ENCODE results near the gene LUM. TPM values are rescaled to one million over a fixed set of nuclear protein-coding genes. Genes with fewer than 3 reads are reported as not detected.

The LUM gene, protein sequence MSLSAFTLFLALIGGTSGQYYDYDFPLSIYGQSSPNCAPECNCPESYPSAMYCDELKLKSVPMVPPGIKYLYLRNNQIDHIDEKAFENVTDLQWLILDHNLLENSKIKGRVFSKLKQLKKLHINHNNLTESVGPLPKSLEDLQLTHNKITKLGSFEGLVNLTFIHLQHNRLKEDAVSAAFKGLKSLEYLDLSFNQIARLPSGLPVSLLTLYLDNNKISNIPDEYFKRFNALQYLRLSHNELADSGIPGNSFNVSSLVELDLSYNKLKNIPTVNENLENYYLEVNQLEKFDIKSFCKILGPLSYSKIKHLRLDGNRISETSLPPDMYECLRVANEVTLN
- 1,782 and 2,030 TPM in 2 replicates for total RNA-seq
- polyA plus RNA-seq = 1,853 and 2,098 TPM in 2 replicates

DNA sequence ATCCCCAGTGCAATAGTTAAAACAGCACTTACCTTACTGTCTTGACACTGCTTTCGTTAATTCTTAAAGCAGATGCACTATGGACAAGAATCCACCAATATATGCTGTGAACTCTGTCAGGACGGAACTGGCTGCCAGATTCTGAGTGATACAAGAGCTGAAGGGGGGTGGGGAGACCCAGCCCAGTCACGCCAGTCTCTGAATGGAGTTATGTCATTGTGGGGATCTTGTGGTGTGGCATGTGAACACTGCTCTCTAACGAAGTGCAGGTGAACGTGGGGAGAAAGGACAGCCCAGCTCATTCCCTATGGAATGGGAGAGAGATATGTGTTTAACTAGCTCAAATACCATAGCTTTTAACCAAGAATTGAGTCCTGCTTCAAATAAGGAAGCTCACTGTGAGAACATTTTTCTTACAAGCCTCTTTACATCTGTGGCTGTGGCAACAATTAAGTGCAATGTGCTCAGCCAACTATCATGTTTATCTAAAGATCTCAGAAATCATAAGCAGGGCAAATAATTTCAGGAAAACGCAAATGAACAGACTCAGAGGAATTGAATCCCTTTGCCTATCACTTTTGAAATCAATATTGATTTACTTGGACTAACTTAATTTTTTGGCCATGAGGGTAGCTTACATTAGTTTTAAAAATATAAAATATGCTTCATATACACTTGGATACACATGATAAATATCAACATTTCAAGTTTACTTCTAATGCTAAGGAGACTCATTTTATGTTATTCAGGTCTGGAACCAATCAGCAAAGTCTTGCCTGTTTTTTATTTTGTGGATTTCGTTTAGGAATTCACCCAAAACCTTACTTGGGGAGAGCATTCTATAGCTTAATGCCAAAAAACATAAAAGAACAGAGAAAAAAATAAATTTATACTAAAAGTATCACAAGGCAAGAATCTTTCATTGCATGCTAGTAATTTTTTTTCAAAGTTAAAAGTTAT is at the start of gene LUM:
Gene LUM (minus strand): TSS at position 129 of the 960 bp plus-strand sequence. CDS start 2,515 bp downstream, outside the sequence.
- H3K36me3 ChIP-seq (replicated peaks; ENCODE audit: insufficient read depth, low read depth) = no peaks in the 10 kb centered on the region
- peaks cover 24% of the 10 kb centered on the region for H3K79me2 ChIP-seq
- no peaks in the 10 kb centered on the region for H3K9me2 ChIP-seq (replicated peaks; ENCODE audit: insufficient read depth)
- peak within 1 kb of the TSS; percentile 36 for H3K4me3 ChIP-seq
- H2AFZ ChIP-seq = peak within 1 kb of the TSS; percentile 11
- peak within 1 kb of the TSS; percentile 85 for H3K27ac ChIP-seq
- DNase-seq (ENCODE audit: low spot score) = peak; percentile 71
- peaks cover 8% of the 10 kb centered on the region for H3K4me1 ChIP-seq (ENCODE audit: insufficient read depth)
- peak within 1 kb of the TSS; percentile 68 for H3K4me2 ChIP-seq
- H3K9me3 ChIP-seq (ENCODE audit: low read depth) = no peaks in the 10 kb centered on the region
- TF ChIP-seq EZH2 (IDR thresholded peaks at IDR 0.05; ENCODE audit: borderline replicate concordance) (no peak), EZH2phosphoT487 (IDR thresholded peaks at IDR 0.05; ENCODE audit: low read depth, severe bottlenecking, unreplicated experiment) (no peak)
- TF ChIP-seq, protein P1, sequence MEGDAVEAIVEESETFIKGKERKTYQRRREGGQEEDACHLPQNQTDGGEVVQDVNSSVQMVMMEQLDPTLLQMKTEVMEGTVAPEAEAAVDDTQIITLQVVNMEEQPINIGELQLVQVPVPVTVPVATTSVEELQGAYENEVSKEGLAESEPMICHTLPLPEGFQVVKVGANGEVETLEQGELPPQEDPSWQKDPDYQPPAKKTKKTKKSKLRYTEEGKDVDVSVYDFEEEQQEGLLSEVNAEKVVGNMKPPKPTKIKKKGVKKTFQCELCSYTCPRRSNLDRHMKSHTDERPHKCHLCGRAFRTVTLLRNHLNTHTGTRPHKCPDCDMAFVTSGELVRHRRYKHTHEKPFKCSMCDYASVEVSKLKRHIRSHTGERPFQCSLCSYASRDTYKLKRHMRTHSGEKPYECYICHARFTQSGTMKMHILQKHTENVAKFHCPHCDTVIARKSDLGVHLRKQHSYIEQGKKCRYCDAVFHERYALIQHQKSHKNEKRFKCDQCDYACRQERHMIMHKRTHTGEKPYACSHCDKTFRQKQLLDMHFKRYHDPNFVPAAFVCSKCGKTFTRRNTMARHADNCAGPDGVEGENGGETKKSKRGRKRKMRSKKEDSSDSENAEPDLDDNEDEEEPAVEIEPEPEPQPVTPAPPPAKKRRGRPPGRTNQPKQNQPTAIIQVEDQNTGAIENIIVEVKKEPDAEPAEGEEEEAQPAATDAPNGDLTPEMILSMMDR (IDR thresholded peaks at IDR 0.05; ENCODE audit: poor library complexity) = no peak
- no peaks in the 10 kb centered on the region for H4K20me1 ChIP-seq (ENCODE audit: insufficient read depth, poor library complexity, severe bottlenecking)
- WGBS (ENCODE audit: low lambda C conversion rate, missing lambda C conversion rate) = 21% methylated on average over 7 of the region's 7 CpGs
- no peaks in the 10 kb centered on the region for H3K27me3 ChIP-seq

DNA sequence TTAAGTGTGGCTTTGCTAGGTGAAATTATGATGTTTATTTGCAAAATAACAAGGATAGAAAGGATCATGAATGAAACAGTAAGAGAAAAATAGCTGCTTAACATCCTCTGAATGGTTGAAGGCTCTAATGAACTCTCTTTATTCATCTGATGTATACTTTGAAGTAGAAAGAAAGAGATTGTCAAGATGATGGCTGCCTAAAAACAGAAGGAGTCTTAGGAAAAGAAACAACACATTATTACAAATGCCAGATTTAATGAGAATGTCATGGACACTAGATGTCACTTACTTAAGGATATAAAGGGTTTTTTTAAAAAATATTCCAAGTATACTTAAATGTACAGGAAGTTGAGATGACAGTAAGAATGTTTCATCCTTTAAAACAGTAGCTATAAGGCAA is 49.7 kb upstream of the LUM start:
- peaks cover 7% of the 10 kb centered on the region for H3K79me2 ChIP-seq
- DNase-seq (ENCODE audit: low spot score) = no peak
- H3K27ac ChIP-seq = no peak overlapping the region

DNA sequence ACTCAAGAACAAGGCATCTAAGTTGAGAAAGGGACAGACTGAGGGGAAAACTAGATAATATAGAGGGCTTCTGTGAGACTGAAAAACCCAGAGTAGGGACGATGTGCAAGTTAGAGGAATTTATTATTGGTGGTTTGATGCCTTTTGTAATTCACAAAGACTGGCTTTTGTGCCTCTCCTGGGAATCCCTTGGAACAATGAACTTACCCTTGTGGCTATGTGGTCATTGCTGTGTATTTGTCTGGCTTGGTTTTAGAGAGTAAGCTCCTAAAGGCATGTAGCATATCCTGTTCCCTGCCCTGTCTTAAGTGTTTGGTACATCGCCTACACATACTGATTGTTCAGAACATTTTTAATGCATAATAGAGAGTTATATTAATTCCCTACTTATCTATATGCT is 44.7 kb upstream of the LUM start:
- TF ChIP-seq EZH2phosphoT487 (IDR thresholded peaks at IDR 0.05; ENCODE audit: low read depth, severe bottlenecking, unreplicated experiment) (no peak), EZH2 (IDR thresholded peaks at IDR 0.05; ENCODE audit: borderline replicate concordance) (no peak)
- TF ChIP-seq, protein P1 (IDR thresholded peaks at IDR 0.05; ENCODE audit: poor library complexity) = no peak
- H3K9me2 ChIP-seq (replicated peaks; ENCODE audit: insufficient read depth) = no peaks in the 10 kb centered on the region
- no peak overlapping the region for H3K4me3 ChIP-seq
- no peaks in the 10 kb centered on the region for H3K27me3 ChIP-seq
- no peaks in the 10 kb centered on the region for H3K9me3 ChIP-seq (ENCODE audit: low read depth)
- H3K36me3 ChIP-seq (replicated peaks; ENCODE audit: insufficient read depth, low read depth) = no peaks in the 10 kb centered on the region
- H3K4me1 ChIP-seq (ENCODE audit: insufficient read depth) = no peaks in the 10 kb centered on the region
- H2AFZ ChIP-seq = no peak overlapping the region
- no peak for DNase-seq (ENCODE audit: low spot score)
- H3K79me2 ChIP-seq = no peaks in the 10 kb centered on the region
- no peaks in the 10 kb centered on the region for H4K20me1 ChIP-seq (ENCODE audit: insufficient read depth, poor library complexity, severe bottlenecking)
- no peak overlapping the region for H3K27ac ChIP-seq
- 83% methylated on average over 2 of the region's 2 CpGs for WGBS (ENCODE audit: low lambda C conversion rate, missing lambda C conversion rate)
- no peak overlapping the region for H3K4me2 ChIP-seq

More for the DNA sequence above, 49.7 kb upstream of the LUM start:
- Histone ChIP-seq H3K4me2 (no peak overlapping the region), H3K36me3 (replicated peaks; ENCODE audit: insufficient read depth, low read depth) (no peaks in the 10 kb centered on the region), H3K27me3 (no peaks in the 10 kb centered on the region), H2AFZ (no peak overlapping the region), H3K9me3 (ENCODE audit: low read depth) (no peaks in the 10 kb centered on the region), H3K4me3 (no peak overlapping the region), H3K4me1 (ENCODE audit: insufficient read depth) (no peaks in the 10 kb centered on the region), H3K9me2 (replicated peaks; ENCODE audit: insufficient read depth) (no peaks in the 10 kb centered on the region), H4K20me1 (ENCODE audit: insufficient read depth, poor library complexity, severe bottlenecking) (no peaks in the 10 kb centered on the region)
- TF ChIP-seq, protein P1 (IDR thresholded peaks at IDR 0.05; ENCODE audit: poor library complexity) = no peak
- TF ChIP-seq EZH2 (IDR thresholded peaks at IDR 0.05; ENCODE audit: borderline replicate concordance) (no peak), EZH2phosphoT487 (IDR thresholded peaks at IDR 0.05; ENCODE audit: low read depth, severe bottlenecking, unreplicated experiment) (no peak)
